Frontal cortex (tissue), 4 donors: ENCODE data around the gene ASAP3. TPM values are rescaled to one million over a fixed set of nuclear protein-coding genes. Genes with fewer than 3 reads are reported as not detected.

ENCODE experiments used
- DNase-seq, 2 donors: peaks; one replicate each; pipeline ENCODE4 v3.0.0; 2012; ENCODE audit warnings: low spot score in 2 of 2
- FAIRE-seq: peaks from 2 replicates; lab custom pipeline; 2012; peaks lifted over from hg19 to GRCh38; lab: Jason Lieb, UNC
- total RNA-seq: library from RNA; depleted of rRNA; stranded (reverse); fragments of >200 nt; gene quantifications from one replicate; pipeline ENCODE4 v1.2.3, GENCODE V29; 2014
- donor health status: control.
- donor health status: control.
- donor health status: control.

The ASAP3 gene
- total RNA-seq, 1 donor from 2014 or later, result 7.7 TPM

GRCh38 chr1:23403355-23403734 is 80.6 kb downstream of the ASAP3 start:
- DNase-seq (no peak), FAIRE-seq (no peak)

GRCh38 chr1:23403038-23403336 is 81.0 kb downstream of the ASAP3 start:
- DNase-seq (no peak), FAIRE-seq (no peak)

GRCh38 chr1:23402286-23403037 is 81.5 kb downstream of the ASAP3 start:
- DNase-seq (no peak), FAIRE-seq (no peak)

GRCh38 chr1:23401313-23401712 is 82.7 kb downstream of the ASAP3 start:
- no peak for DNase-seq
- no peak for FAIRE-seq

- no peak for FAIRE-seq
- no peak for DNase-seq
Measured at GRCh38 chr1:23400324-23401114, 83.5 kb downstream of the ASAP3 start.

GRCh38 chr1:23399229-23399628 is 84.8 kb downstream of the ASAP3 start:
- FAIRE-seq (no peak), DNase-seq (no peak)

- DNase-seq (no peak), FAIRE-seq (no peak)
Measured at GRCh38 chr1:23397908-23398307, 86.1 kb downstream of the ASAP3 start.

- no peak for DNase-seq
- no peak for FAIRE-seq
Measured at GRCh38 chr1:23396380-23396779, 87.6 kb downstream of the ASAP3 start.

GRCh38 chr1:23395849-23396248 is 88.1 kb downstream of the ASAP3 start:
- DNase-seq, result no peak
- no peak for FAIRE-seq

GRCh38 chr1:23395154-23395724 is 88.7 kb downstream of the ASAP3 start:
- DNase-seq (no peak), FAIRE-seq (no peak)

GRCh38 chr1:23394684-23395083 is 89.3 kb downstream of the ASAP3 start:
- FAIRE-seq (no peak), DNase-seq (peak in 1 of 2 donors; percentile 54)

GRCh38 chr1:23394181-23394580 is 89.8 kb downstream of the ASAP3 start:
- DNase-seq (no peak), FAIRE-seq (no peak)

GRCh38 chr1:23393706-23394105 is 90.3 kb downstream of the ASAP3 start:
- FAIRE-seq (no peak), DNase-seq (no peak)

- FAIRE-seq (peak; percentile 31), DNase-seq (no peak)
Measured at GRCh38 chr1:23392125-23392855, 91.7 kb downstream of the ASAP3 start.

GRCh38 chr1:23389837-23390321 is 94.1 kb downstream of the ASAP3 start:
- no peak for FAIRE-seq

GRCh38 chr1:23387494-23387893 is 96.5 kb downstream of the ASAP3 start:
- DNase-seq, result no peak

More at GRCh38 chr1:23389837-23390321, 94.1 kb downstream of the ASAP3 start:
- DNase-seq, result no peak

GRCh38 chr1:23385119-23385621 is 98.8 kb downstream of the ASAP3 start:
- DNase-seq (no peak), FAIRE-seq (no peak)

More at GRCh38 chr1:23387494-23387893, 96.5 kb downstream of the ASAP3 start:
- no peak for FAIRE-seq

GRCh38 chr1:23384312-23385058 is 99.5 kb downstream of the ASAP3 start:
- DNase-seq (no peak), FAIRE-seq (no peak)

GRCh38 chr1:23383577-23384311 is 100.2 kb downstream of the ASAP3 start:
- FAIRE-seq, result no peak
- no peak for DNase-seq
